HCT116 (cell line): ENCODE results near the gene GSK3A.

Experiments used
- ATF3 ChIP-seq: IDR thresholded peaks from 2 replicates; pipeline ENCODE4 v1.6.1; 2012
- CEBPB ChIP-seq: IDR thresholded peaks from 2 replicates; pipeline ENCODE4 v1.6.1; 2012; ENCODE audit warnings: low read depth
- POLR2AphosphoS5 ChIP-seq: IDR thresholded peaks from 2 replicates; pipeline ENCODE4 v1.6.1; 2011; ENCODE audit warnings: mild to moderate bottlenecking, low read depth, low read length, moderate library complexity
- TCF7L2 ChIP-seq: IDR thresholded peaks from 2 replicates; pipeline ENCODE4 v1.7.0; 2011; ENCODE audit warnings: borderline replicate concordance, inconsistent platforms; ENCODE audit not compliant: insufficient read depth, insufficient read length; ENCODE audit errors: extremely low read depth
- TF ChIP-seq, protein P1 (sequence below): IDR thresholded peaks from 2 replicates; pipeline ENCODE4 v1.6.1; 2012
- TF ChIP-seq, protein P2 (sequence below), 3 experiments: fragments of 200-600 bp in 1 of 3; sonication (generic) in 1 of 3; IDR thresholded peaks in 2 of 3; conservative IDR thresholded peaks in 1 of 3; 2 replicates each; pipeline ENCODE4 v1.5.1; 2012 to 2017; ENCODE audit warnings: low read depth in 2 of 3, low read length in 2 of 3, antibody characterized with exemption in 1 of 3, borderline replicate concordance in 1 of 3, control low read depth in 1 of 3, mild to moderate bottlenecking in 1 of 3, mixed read lengths in 1 of 3, mixed run types in 1 of 3, moderate library complexity in 1 of 3; ENCODE audit not compliant: insufficient read depth in 1 of 3

DNA sequence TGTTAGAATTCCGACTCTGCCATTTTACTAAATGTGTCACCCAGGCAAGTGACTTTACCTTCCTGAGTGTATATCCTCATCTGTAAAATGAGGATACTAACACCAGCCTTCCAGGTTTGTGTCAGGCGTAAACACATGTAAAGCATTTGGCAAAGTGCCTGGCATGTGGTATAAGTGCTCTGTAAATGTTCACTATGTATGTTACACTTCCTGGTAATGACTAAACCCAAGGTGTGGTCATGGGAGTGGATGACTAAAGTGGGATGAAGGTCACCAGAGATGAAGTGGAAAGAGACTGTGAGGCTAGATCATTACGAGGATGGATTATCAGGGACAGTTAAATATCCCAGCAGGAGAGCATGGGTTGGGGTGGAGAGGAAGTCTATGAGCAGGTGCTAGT is 50.5 kb downstream of the GSK3A start:
- TF ChIP-seq, protein P1, sequence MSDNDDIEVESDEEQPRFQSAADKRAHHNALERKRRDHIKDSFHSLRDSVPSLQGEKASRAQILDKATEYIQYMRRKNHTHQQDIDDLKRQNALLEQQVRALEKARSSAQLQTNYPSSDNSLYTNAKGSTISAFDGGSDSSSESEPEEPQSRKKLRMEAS: peak; percentile 78
- TF ChIP-seq ATF3: no peak
- TF ChIP-seq, protein P2, sequence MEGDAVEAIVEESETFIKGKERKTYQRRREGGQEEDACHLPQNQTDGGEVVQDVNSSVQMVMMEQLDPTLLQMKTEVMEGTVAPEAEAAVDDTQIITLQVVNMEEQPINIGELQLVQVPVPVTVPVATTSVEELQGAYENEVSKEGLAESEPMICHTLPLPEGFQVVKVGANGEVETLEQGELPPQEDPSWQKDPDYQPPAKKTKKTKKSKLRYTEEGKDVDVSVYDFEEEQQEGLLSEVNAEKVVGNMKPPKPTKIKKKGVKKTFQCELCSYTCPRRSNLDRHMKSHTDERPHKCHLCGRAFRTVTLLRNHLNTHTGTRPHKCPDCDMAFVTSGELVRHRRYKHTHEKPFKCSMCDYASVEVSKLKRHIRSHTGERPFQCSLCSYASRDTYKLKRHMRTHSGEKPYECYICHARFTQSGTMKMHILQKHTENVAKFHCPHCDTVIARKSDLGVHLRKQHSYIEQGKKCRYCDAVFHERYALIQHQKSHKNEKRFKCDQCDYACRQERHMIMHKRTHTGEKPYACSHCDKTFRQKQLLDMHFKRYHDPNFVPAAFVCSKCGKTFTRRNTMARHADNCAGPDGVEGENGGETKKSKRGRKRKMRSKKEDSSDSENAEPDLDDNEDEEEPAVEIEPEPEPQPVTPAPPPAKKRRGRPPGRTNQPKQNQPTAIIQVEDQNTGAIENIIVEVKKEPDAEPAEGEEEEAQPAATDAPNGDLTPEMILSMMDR (IDR thresholded peaks at IDR 0.05 in 2 of 3, conservative IDR thresholded peaks at IDR 0.05 in 1 of 3; ENCODE audit: borderline replicate concordance in 1 of 3, insufficient read depth in 1 of 3, low read depth in 2 of 3, low read length in 2 of 3): no peak
- TF ChIP-seq POLR2AphosphoS5: 0 out of 2 replicates have a peak, but pooled peaks have one; percentile 27
- no peak for TF ChIP-seq TCF7L2
- no peak for TF ChIP-seq CEBPB
